Fibroblast of skin of left biceps (primary cell): ENCODE measurements around the gene SMCHD1.
"Not testable (repeated sequence)": the region's sequence is repeated elsewhere in the genome, so short reads cannot be mapped to it uniquely, and the experiment has no call there.

ENCODE experiments used
- DNase-seq, 2 experiments: peaks; one replicate each; pipeline ENCODE4 v3.0.0-alpha.2; 2013; ENCODE audit warnings: low read depth in 2 of 2

The SMCHD1 gene

GRCh38 chr18:2657788-2658458 lies 2.4 kb downstream of the SMCHD1 start:
- DNase-seq, result peak in 1 of 2 experiments; percentile 27

GRCh38 chr18:2660849-2661248 lies 5.3 kb downstream of the SMCHD1 start:
- not testable (repeated sequence) for DNase-seq

GRCh38 chr18:2662288-2662687 lies 6.8 kb downstream of the SMCHD1 start:
- not testable (repeated sequence) for DNase-seq

GRCh38 chr18:2662990-2663389 lies 7.5 kb downstream of the SMCHD1 start:
- DNase-seq, result no peak

GRCh38 chr18:2672410-2672809 lies 16.9 kb downstream of the SMCHD1 start:
- no peak for DNase-seq

- DNase-seq, result no peak
Observed at GRCh38 chr18:2672872-2673271, 17.3 kb downstream of the SMCHD1 start.

- not testable (repeated sequence) for DNase-seq
Observed at GRCh38 chr18:2678933-2679332, 23.4 kb downstream of the SMCHD1 start.

GRCh38 chr18:2680216-2680792 lies 24.8 kb downstream of the SMCHD1 start:
- no peak for DNase-seq

GRCh38 chr18:2681993-2682603 lies 26.6 kb downstream of the SMCHD1 start:
- DNase-seq, result no peak

- DNase-seq, result no peak
Observed at GRCh38 chr18:2683055-2683454, 27.5 kb downstream of the SMCHD1 start.

- no peak for DNase-seq
Observed at GRCh38 chr18:2686349-2686968, 30.9 kb downstream of the SMCHD1 start.

- DNase-seq, result no peak
Observed at GRCh38 chr18:2687390-2688001, 32.0 kb downstream of the SMCHD1 start.

GRCh38 chr18:2692508-2692907 lies 37.0 kb downstream of the SMCHD1 start:
- DNase-seq, result no peak

- DNase-seq, result no peak
Observed at GRCh38 chr18:2697184-2697583, 41.7 kb downstream of the SMCHD1 start.

GRCh38 chr18:2699001-2699400 lies 43.5 kb downstream of the SMCHD1 start:
- DNase-seq, result no peak

GRCh38 chr18:2704541-2704940 lies 49.0 kb downstream of the SMCHD1 start:
- DNase-seq, result no peak

- DNase-seq, result no peak
Observed at GRCh38 chr18:2706903-2707302, 51.4 kb downstream of the SMCHD1 start.

GRCh38 chr18:2707551-2708168 lies 52.1 kb downstream of the SMCHD1 start:
- DNase-seq, result no peak

GRCh38 chr18:2709316-2709715 lies 53.8 kb downstream of the SMCHD1 start:
- DNase-seq, result no peak

GRCh38 chr18:2714140-2714539 lies 58.6 kb downstream of the SMCHD1 start:
- DNase-seq, result no peak

GRCh38 chr18:2715990-2716389 lies 60.5 kb downstream of the SMCHD1 start:
- no peak for DNase-seq
